HepG2 (cell line): ENCODE measurements around the gene TBX15. TPM values are rescaled to one million over a fixed set of nuclear protein-coding genes. Genes with fewer than 3 reads are reported as not detected.

ENCODE experiments used
- ATAC-seq: fragments of 200-7000 bp; cut with Tn5 transposase; 3 replicates; pipeline ENCODE4 v1.9.1; 2020; ENCODE audit warnings: mild to moderate bottlenecking, moderate library complexity
- BruUV-seq: library from RNA; stranded (reverse); fragments of 400-500 nt; replicated peaks from 2 replicates; lab custom pipeline; 2021; lab: Mats Ljungman, UMichigan
- CTCF ChIA-PET: fragments of 300-600 bp; formaldehyde crosslinking; extraction: SDS; loops from one replicate; lab custom pipeline; 2021; ENCODE audit warnings: low total read pairs, inconsistent platforms, low intra/inter-chr PET ratio; lab: Yijun Ruan, JAX
- POLR2A ChIA-PET: fragments of 350-600 bp; sonication (Branson Sonifier 250); formaldehyde crosslinking; loops from one replicate; lab custom pipeline; 2020; ENCODE audit warnings: antibody characterized with exemption, inconsistent platforms; lab: Yijun Ruan, JAX
- DNase-seq: peaks from one replicate; pipeline ENCODE4 v3.0.0-alpha.2; 2015; ENCODE audit warnings: low spot score
- FAIRE-seq: peaks from 3 replicates; lab custom pipeline; 2011; peaks lifted over from hg19 to GRCh38; lab: Jason Lieb, UNC
- H2AFZ ChIP-seq: one replicate; pipeline ENCODE4 v1.6.1; 2011; ENCODE audit warnings: low read length, inconsistent platforms
- H3K27ac ChIP-seq: fragments of 300-600 bp; 3 replicates; pipeline ENCODE4 v1.8.0; 2011; ENCODE audit warnings: mixed run types, mild to moderate bottlenecking, mixed read lengths, low read length, inconsistent platforms; ENCODE audit not compliant: insufficient read depth; ENCODE audit errors: extremely low read length
- H3K27me3 ChIP-seq, 2 experiments: fragments of 200-600 bp in 1 of 2; 2 replicates in 1 of 2; 3 replicates in 1 of 2; pipeline versions ENCODE4 v1.6.0 to v1.8.0; 2011; ENCODE audit warnings: low read length in 2 of 2, mild to moderate bottlenecking in 2 of 2, moderate library complexity in 2 of 2, inconsistent platforms in 1 of 2; ENCODE audit not compliant: insufficient read depth in 2 of 2, control insufficient read depth in 1 of 2
- H3K36me3 ChIP-seq, 2 experiments: fragments of 200-600 bp in 1 of 2; replicated peaks in 1 of 2; 2 replicates in 1 of 2; 3 replicates in 1 of 2; pipeline versions ENCODE4 v1.5.1 to v1.8.0; 2011; ENCODE audit warnings: low read length in 2 of 2, inconsistent platforms in 1 of 2; ENCODE audit not compliant: insufficient read depth in 2 of 2, control insufficient read depth in 1 of 2
- H3K4me1 ChIP-seq: 2 replicates; pipeline ENCODE4 v1.5.1; 2012; ENCODE audit warnings: low read length, inconsistent platforms; ENCODE audit not compliant: insufficient read depth
- H3K4me2 ChIP-seq: 2 replicates; pipeline ENCODE4 v1.6.0; 2011; ENCODE audit warnings: low read depth, low read length, inconsistent platforms
- H3K4me3 ChIP-seq, 3 experiments: fragments of 200-600 bp in 1 of 3; sonication (generic), shearing (Covaris generic) in 1 of 3; replicated peaks in 1 of 3; 2 replicates each; pipeline ENCODE4 v1.5.1; 2011 to 2016; ENCODE audit warnings: low read length in 3 of 3, inconsistent platforms in 2 of 3, low read depth in 2 of 3, mild to moderate bottlenecking in 2 of 3, control low read depth in 1 of 3, mixed read lengths in 1 of 3; ENCODE audit not compliant: insufficient read depth in 1 of 3
- H3K79me2 ChIP-seq: one replicate; pipeline ENCODE4 v1.6.1; 2011; ENCODE audit warnings: low read length, inconsistent platforms; ENCODE audit not compliant: insufficient read depth
- H3K9ac ChIP-seq: 2 replicates; pipeline ENCODE4 v1.6.0; 2011; ENCODE audit warnings: mild to moderate bottlenecking, low read depth, low read length, inconsistent platforms; ENCODE audit not compliant: insufficient read depth
- H3K9me3 ChIP-seq: 2 replicates; pipeline ENCODE4 v1.5.1; 2012; ENCODE audit warnings: mild to moderate bottlenecking, low read length
- H4K20me1 ChIP-seq: 2 replicates; pipeline ENCODE4 v1.6.0; 2011; ENCODE audit warnings: inconsistent platforms, mild to moderate bottlenecking, low read length, moderate library complexity; ENCODE audit not compliant: insufficient read depth
- ARID4A ChIP-seq: sonication (generic); formaldehyde crosslinking; IDR thresholded peaks from 2 replicates; pipeline ENCODE4 v1.5.0; 2020; ENCODE audit warnings: mild to moderate bottlenecking, missing genetic modification reagents, borderline replicate concordance
- DDIT3 ChIP-seq: sonication (generic); formaldehyde crosslinking; IDR thresholded peaks from 2 replicates; pipeline ENCODE4 v1.4.0; 2020; ENCODE audit warnings: mild to moderate bottlenecking, missing genetic modification reagents
- GFI1 ChIP-seq: sonication (generic); formaldehyde crosslinking; IDR thresholded peaks from 2 replicates; pipeline ENCODE4 v1.5.0; 2020; ENCODE audit warnings: missing genetic modification reagents, mild to moderate bottlenecking, borderline replicate concordance
- HOMEZ ChIP-seq: IDR thresholded peaks from 2 replicates; pipeline ENCODE4 v1.6.1; 2016; ENCODE audit warnings: low read depth
- ZBTB39 ChIP-seq: sonication (generic); formaldehyde crosslinking; IDR thresholded peaks from 2 replicates; pipeline ENCODE4 v1.5.0; 2020; ENCODE audit warnings: missing genetic modification reagents
- ZNF256 ChIP-seq: sonication (generic); formaldehyde crosslinking; conservative IDR thresholded peaks from 2 replicates; pipeline ENCODE4 v1.4.0; 2020; ENCODE audit warnings: missing genetic modification reagents
- WGBS: methylation state at CpG from one replicate; pipeline ENCODE4 v1.1.6; 2017; ENCODE audit warnings: low lambda C conversion rate; 5-methylcytosine and 5-hydroxymethylcytosine counted together
- in situ Hi-C: cut with HindIII; loops from 2 replicates; pipeline ENCODE4 v1.10.0; 2017; ENCODE audit warnings: low pct_unique_long_range_greater_than_20kb; ENCODE audit not compliant: extremely low pct_ligation_motif_present
- intact Hi-C: fragments of 100-400 bp; cut with micrococcal nuclease; formaldehyde crosslinking; loops from one replicate; pipeline ENCODE4 v1.10.0; 2022; ENCODE audit not compliant: unreplicated experiment
- polyA plus RNA-seq, 8 experiments: library from polyadenylated mRNA; depleted of rRNA in 3 of 8; stranded (reverse) in 7 of 8; unstranded in 1 of 8; fragments of >200 nt; fragmentation: Illumina TruSeq in 4 of 8; extraction: Trizol in 4 of 8; gene quantifications; 2 replicates each; pipeline versions ENCODE4 v1.2.1 to v1.2.3, GENCODE V29; 2011 to 2016; ENCODE audit warnings: low read depth in 4 of 8, missing spikeins in 1 of 8, mixed read lengths in 1 of 8; ENCODE audit not compliant: insufficient read depth in 1 of 8
- total RNA-seq, 5 experiments: library from RNA; depleted of rRNA; stranded (reverse); fragments of >200 nt; fragmentation: Illumina TruSeq; extraction: Trizol; gene quantifications; 2 replicates each; pipeline ENCODE4 v1.2.3, GENCODE V29; 2016; ENCODE audit warnings: low read depth in 1 of 5

TBX15 gene
- total and polyA plus RNA-seq, 2 of the 13 experiments (the other 11 are each of a cell fraction or from before 2014, with no cell fraction given): 0.42 to 1.9 TPM

GRCh38 chr1:118934706-118935105 lies 53.4 kb downstream of the TBX15 start:
- WGBS: 75% methylated on average over 1 of the region's 1 CpG
- intact Hi-C loops (no loop called here), in situ Hi-C loops (no loop called here)
- Histone ChIP-seq H3K9ac (no peak overlapping the region), H3K79me2 (no peaks in the 10 kb centered on the region), H3K9me3 (no peaks in the 10 kb centered on the region), H4K20me1 (no peaks in the 10 kb centered on the region), H3K36me3 (no peaks in the 10 kb centered on the region), H3K27me3 (no peaks in the 10 kb centered on the region), H3K4me3 (no peak overlapping the region), H3K27ac (no peak overlapping the region), H2AFZ (no peak overlapping the region), H3K4me2 (no peak overlapping the region), H3K4me1 (no peaks in the 10 kb centered on the region)
- ATAC-seq (no peak), DNase-seq (no peak), FAIRE-seq (no peak)
- no TSS peak for BruUV-seq
- TF ChIP-seq ZBTB39 (no peak), ZNF256 (no peak), ARID4A (CRISPR knock-in tag) (no peak), DDIT3 (no peak), GFI1 (CRISPR knock-in tag) (no peak), HOMEZ (CRISPR knock-in tag) (no peak)
- ChIA-PET POLR2A (no interaction called here), CTCF (no interaction called here)
